ENCODE measurements around the gene PAPSS1. TPM values are rescaled to one million over a fixed set of nuclear protein-coding genes. Genes with fewer than 3 reads are reported as not detected.

PAPSS1 gene
- total and polyA plus RNA-seq, 2 of the 8 experiments (the other 6 are each of a cell fraction or from before 2014, with no cell fraction given), result 79.2 to 98.5 TPM

GRCh38 chr4:107719207-107719921, 670 bp downstream of the PAPSS1 start:
- H3K4me3 ChIP-seq (ENCODE audit: extremely low read depth in 1 of 4, insufficient read depth in 2 of 4, low read depth in 3 of 4, low read length in 4 of 4), result peak overlapping the region; percentile 77 to 86 (median 80)
- H3K27me3 ChIP-seq (replicated peaks in 1 of 4; ENCODE audit: control insufficient read depth in 3 of 4, extremely low read depth in 1 of 4, insufficient read depth in 3 of 4, low read length in 3 of 4), result no peaks in the 10 kb centered on the region
- H2BK15ac ChIP-seq (ENCODE audit: low read length), result 0 out of 2 replicates have a peak overlapping the region, but pooled peaks have one; percentile 49
- ChIA-PET POLR2A (ENCODE audit: partially characterized antibody) (interaction anchor here (0.8 to 2.4 kb wide), 6 partner anchors 9 to 172 kb away, joined by 3 to 8 read pairs (median 4); no protein-coding TSS in a partner anchor), CTCF (ENCODE audit: partially characterized antibody) (interaction anchor here (0.8 to 3.3 kb wide), 5 partner anchors 10 to 54 kb away, joined by 3 to 24 read pairs (median 6); no protein-coding TSS in a partner anchor)
- H3K9ac ChIP-seq (replicated peaks in 1 of 4; ENCODE audit: extremely low read depth in 1 of 4, low read depth in 3 of 4, low read length in 3 of 4), result peak overlapping the region in 3 of 4 experiments; percentile 46 to 72 (median 57); a peak in 6 of 7 replicates
- no peak overlapping the region for H3K56ac ChIP-seq (replicated peaks; ENCODE audit: insufficient read length, low read depth, low read length)
- H3K4me2 ChIP-seq (ENCODE audit: insufficient read depth in 1 of 2, low read depth in 2 of 2, low read length in 2 of 2), result peak overlapping the region; percentile 86 to 95
- no peak overlapping the region for H4K5ac ChIP-seq (ENCODE audit: insufficient read length, low read depth, low read length)
- no peaks in the 10 kb centered on the region for H3K36me3 ChIP-seq (ENCODE audit: control insufficient read depth in 2 of 4, insufficient read depth in 4 of 4, low read length in 3 of 4)
- H2BK120ac ChIP-seq (replicated peaks; ENCODE audit: low read depth, low read length), result no peak overlapping the region
- no peak overlapping the region for H3K27ac ChIP-seq (ENCODE audit: low read depth, low read length)
- no peak overlapping the region for H3K23ac ChIP-seq (ENCODE audit: insufficient read length)
- H3K9me3 ChIP-seq (ENCODE audit: insufficient read depth in 2 of 2, low read depth in 1 of 2, low read length in 1 of 2), result no peaks in the 10 kb centered on the region
- no peak overlapping the region for H3K4ac ChIP-seq (replicated peaks; ENCODE audit: insufficient read length, low read depth, low read length)
- H2BK12ac ChIP-seq (ENCODE audit: low read depth, low read length), result no peak overlapping the region
- H3K79me1 ChIP-seq (ENCODE audit: low read depth, low read length), result peaks cover 10% of the 10 kb centered on the region
- H4K8ac ChIP-seq (ENCODE audit: extremely low read depth, insufficient read depth, low read length), result peak overlapping the region; percentile 69; the same call in 1 of the 2 replicates
- H3K79me2 ChIP-seq (ENCODE audit: control insufficient read depth in 1 of 2, insufficient read depth in 2 of 2, low read length in 2 of 2), result peaks cover 3 to 50% of the 10 kb centered on the region in 2 experiments; a peak in 3 of 4 replicates
- no peak for FAIRE-seq
- peaks cover 9% of the 10 kb centered on the region for H3K23me2 ChIP-seq (ENCODE audit: low read depth, low read length)
- H3K14ac ChIP-seq (ENCODE audit: insufficient read length), result no peak overlapping the region
- peaks cover 0 to 5% of the 10 kb centered on the region in 2 experiments for H4K20me1 ChIP-seq (replicated peaks in 1 of 2; ENCODE audit: control insufficient read depth in 1 of 2, insufficient read depth in 2 of 2, low read length in 2 of 2)
- no peak for DNase-seq (ENCODE audit: low read depth in 1 of 2, low spot score in 2 of 2)
- 5% methylated on average over 16 of the region's 28 CpGs; no CpG with 5 or more reads in 1 of the 2 experiments for WGBS, 2 experiments (ENCODE audit: extremely low coverage in 1 of 2, insufficient coverage in 1 of 2, insufficient read length in 1 of 2, insufficient replicate concordance in 2 of 2, low coverage in 1 of 2, low lambda C conversion rate in 2 of 2, missing lambda C conversion rate in 1 of 2)
- H4K91ac ChIP-seq (replicated peaks; ENCODE audit: insufficient read length, low read length), result no peak overlapping the region
- H2BK5ac ChIP-seq (ENCODE audit: low read depth, low read length), result peak overlapping the region; percentile 74; the same call in 1 of the 2 replicates
- no peak overlapping the region for H2BK20ac ChIP-seq (ENCODE audit: low read length)
- H2AK5ac ChIP-seq (ENCODE audit: low read depth, low read length), result no peak overlapping the region
- H3K4me1 ChIP-seq (replicated peaks in 1 of 4; ENCODE audit: control insufficient read depth in 3 of 4, insufficient read depth in 4 of 4, low read length in 3 of 4), result peaks cover 4 to 18% (median 5%) of the 10 kb centered on the region in 4 experiments; a peak in 6 of 7 replicates
- H2AFZ ChIP-seq (ENCODE audit: low read length), result 0 out of 2 replicates have a peak overlapping the region, but pooled peaks have one; percentile 13
- peak overlapping the region; percentile 52 for H3K18ac ChIP-seq (ENCODE audit: extremely low read depth, low read length)
- TF ChIP-seq SP1 (IDR thresholded peaks at IDR 0.05; ENCODE audit: low read depth, low read length) (no peak), TBP (IDR thresholded peaks at IDR 0.05; ENCODE audit: low read depth, low read length) (no peak), CBX5 (IDR thresholded peaks at IDR 0.05; ENCODE audit: low read depth, low read length) (no peak), USF2 (IDR thresholded peaks at IDR 0.05; ENCODE audit: low read length) (no peak), CEBPB (IDR thresholded peaks at IDR 0.05; ENCODE audit: low read depth, low read length) (no peak), SIX5 (IDR thresholded peaks at IDR 0.05; ENCODE audit: low read depth, low read length) (no peak), CTCF (IDR thresholded peaks at IDR 0.05; ENCODE audit: control extremely low read depth in 1 of 3, insufficient read depth in 1 of 3, low read depth in 1 of 3, low read length in 3 of 3) (no peak), TCF12 (IDR thresholded peaks at IDR 0.05; ENCODE audit: low read depth, low read length) (no peak)

Data from H1 (cell line).